ENCODE data around the gene CSN1S1.

Gene CSN1S1

GRCh38 chr4:69994782-69995181 is 63.9 kb downstream of the CSN1S1 start:
- DNase-seq (ENCODE audit: low read depth) = no peak

DNA sequence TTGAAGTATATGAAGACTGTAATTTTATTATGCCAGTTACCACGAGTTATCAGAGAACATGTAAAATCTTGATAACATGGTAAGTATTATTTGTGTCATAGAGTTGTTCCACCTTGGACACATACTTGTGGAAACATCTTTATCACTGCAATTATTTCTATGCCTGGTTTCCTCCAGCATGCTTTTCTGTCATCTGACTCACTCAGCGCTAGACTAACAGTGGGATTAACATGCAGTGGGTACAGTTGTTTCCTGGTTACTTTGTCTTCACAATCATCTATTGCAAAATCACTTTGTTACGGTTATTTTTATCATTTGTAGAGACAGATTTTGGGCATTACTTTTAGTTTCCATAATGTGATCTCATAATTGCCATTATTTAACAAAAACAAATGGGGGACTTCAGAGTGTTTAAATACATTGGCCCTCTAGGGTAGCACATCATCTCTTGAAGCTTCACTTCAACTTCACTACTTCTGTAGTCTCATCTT is 64.7 kb downstream of the CSN1S1 start, which contains the start of gene STATH:
Gene STATH, plus strand, starts transcription at position 441 of the 491 bp plus-strand sequence. CDS start 2,472 bp downstream, outside the sequence.
- DNase-seq (ENCODE audit: low read depth) = no peak

Measured in stimulated activated CD8-positive, alpha-beta memory T cell treated with anti-CD3 and anti-CD28 coated beads, Interleukin-7, amount 100 ng/mL, for 24 hours (primary cell).